CD4-positive, alpha-beta T cell treated with Interleukin-6 at 100 ng/mL for 8 hours (primary cell): ENCODE results near the gene WDFY1.
A peak's percentile ranks its signal among the peaks of the same experiment; 100 is the strongest.

ENCODE experiments used
- DNase-seq: peaks from one replicate; pipeline ENCODE4 v3.0.0-alpha.2; 2020; ENCODE audit warnings: mixed read lengths, low spot score

The WDFY1 gene

DNA sequence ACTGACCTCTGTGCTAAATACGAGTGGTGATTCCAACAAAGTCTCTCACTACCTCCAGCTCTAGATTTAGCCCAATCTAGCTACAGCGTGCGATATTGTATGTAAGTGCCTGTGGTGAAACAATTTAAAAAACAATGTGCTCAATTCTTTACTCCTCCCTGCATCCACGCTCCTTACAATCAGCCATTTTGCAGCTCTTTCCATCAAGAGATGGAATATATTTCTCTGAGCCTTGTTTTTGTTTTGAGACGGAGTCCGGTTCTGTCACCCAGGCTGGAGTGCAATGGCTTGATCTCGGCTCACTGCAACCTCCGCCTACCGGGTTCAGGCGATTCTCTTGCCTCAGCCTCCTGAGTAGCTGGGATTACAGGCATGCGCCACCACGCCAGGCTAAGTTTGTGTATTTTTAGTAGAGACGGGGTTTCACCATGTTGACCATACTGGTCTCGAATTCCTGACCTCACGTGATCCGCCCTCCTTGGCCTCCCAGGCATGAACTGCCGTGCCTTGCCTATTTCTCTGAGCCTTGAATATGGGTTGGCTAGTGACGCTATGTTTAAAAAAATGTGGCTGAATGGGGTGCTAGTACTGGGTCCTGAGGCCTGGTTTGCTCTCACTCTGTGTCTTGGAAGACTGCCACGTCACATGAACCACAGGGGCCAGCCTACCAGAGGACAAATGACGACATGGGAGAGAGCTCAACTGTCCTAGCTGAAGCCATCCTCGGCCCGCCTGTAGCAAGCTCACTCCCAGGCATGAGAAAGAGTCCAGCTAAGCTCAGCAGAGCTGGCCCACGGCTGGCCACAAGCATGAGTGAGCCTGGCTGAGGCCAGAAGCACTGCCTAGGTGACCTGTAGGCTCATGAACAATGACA is 14.8 kb downstream of the WDFY1 start:
- no peak for DNase-seq

DNA sequence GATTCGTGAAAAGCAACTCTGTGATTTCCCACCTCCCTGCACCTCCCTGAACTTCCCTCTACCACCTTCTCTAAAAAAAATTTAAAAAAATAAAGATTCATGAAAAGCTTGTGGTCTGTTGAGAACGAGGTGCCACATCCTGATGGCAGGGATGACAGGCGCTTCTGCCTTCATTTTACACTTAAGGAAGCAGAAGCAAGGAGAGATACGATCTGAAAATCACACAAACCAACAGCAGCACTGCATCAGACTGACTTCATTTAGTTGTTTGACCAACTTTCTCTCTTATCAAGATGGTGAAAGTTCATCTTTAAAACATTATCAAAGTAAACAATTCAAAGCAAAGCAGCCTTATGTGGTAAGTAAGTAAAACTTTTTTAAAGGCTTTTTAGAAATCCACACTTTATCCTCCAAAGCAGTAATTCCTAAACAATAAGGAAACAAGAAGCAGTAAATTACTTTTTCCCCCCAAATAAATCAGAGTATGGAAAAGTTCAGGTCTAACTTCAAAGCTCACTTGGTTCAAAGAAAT is 15.5 kb downstream of the WDFY1 start:
- peak; percentile 41 for DNase-seq

DNA sequence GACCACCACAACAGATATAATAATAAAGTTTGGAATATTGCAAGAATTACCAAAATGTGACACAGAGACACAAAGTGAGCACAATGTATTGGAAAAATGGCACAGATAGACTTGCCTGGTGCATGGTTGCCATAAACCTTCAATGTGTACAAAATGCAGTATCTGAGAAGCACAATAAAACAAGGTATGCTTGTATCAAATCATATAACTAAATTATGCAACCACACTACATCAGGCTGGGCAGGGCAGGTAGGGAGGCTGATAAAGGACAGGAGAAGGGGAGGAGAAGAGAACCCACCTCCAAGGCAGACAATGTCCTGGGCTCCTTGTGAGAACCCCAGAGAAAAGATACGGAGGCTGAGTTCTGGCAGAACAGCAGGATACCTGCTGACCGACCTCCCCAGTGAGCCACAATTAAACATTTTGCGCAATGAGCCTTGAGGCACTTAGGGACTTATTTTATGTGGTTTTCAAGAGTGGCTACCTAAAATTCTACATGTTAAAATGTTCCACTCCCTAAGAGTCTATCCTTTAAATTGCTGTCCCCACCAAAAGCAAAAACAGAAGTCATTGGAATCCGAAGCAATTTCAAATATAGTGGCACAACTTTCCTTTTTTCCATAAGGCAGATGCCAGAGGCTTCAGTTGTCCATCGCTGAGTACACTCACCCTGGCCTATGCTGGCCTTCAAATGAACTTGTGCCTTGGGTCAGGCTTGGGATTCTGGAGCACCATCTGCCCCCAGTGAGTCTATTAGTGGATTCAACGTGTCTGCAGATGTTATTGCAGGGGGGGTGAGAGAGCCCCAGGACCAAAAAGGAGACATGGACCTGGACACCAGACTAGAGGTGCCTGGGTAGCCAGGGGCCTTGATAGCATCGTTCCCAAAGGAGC is 16.8 kb downstream of the WDFY1 start:
- DNase-seq: no peak

DNA sequence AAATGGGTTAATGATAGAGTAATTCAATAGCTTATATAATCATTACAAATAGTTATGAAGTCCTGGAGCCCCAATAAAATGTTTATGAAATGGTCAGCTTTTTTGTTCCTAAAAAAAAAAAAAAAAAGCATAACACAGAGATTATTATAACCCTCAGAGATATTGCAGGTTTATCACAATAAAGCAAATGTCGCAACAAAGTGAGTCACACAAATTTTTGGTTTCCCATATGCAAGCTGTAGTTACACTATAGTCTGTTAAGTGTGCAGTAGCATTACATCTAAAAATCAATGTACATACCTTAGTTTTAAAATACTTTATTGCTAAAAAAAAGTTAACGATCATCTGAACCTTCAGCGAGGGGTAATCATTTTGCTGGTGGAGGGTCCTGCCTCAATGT is 20.0 kb downstream of the WDFY1 start:
- DNase-seq: no peak

DNA sequence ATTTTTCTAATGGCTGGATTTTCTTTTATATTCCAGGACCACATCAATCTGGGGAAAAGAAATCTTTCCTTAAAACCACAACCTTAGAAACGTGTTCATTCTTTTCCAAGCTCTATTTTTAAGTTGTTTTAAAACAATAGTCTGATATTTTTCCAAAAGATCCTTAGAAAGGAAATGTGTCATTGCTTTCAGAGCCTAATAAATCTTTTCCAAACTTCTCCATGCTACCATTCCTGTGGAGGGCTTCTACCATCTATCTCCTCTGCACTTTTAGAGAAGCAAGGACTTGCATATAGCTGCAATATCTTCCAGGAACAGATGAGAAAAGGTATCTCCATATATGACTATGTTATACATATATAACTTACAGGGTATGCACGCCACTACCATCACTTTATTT is 21.2 kb downstream of the WDFY1 start:
- DNase-seq: no peak

DNA sequence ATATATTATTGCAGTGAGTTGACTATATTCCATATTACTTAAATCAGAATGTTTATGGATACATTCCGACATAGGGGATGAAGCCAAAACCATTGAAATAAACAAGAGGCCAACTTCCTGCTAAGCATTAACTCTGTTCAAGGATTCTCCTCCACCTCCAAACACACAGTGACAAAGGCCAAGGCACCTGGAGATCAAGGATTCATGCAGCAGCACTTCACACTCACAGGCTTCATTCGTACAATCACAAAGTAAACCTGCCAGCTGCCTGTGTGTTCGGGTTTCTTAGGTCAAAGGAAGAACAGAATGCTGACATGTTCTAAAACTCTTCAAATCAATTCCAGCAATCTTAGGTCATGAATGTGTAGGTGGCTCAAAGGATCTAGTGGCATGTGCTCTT is 22.8 kb downstream of the WDFY1 start:
- no peak for DNase-seq

DNA sequence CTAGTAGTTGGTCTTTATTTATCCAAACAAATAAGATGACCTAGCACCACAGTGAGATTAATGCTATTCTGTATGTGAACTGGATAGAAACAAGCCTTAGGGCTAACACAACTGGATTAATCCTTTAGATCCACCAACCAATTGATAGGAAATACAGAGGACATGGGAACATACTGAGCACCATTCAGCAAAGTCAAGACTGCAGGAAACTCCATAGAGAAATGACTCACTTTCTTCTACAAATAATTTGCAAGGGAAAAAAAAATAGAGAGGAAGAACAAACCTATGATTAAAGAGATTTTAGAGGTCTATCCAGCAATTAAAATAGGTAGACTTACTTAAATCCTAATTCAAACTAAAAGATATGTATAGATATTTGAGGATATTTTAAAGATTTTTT is 23.9 kb downstream of the WDFY1 start:
- DNase-seq: no peak

DNA sequence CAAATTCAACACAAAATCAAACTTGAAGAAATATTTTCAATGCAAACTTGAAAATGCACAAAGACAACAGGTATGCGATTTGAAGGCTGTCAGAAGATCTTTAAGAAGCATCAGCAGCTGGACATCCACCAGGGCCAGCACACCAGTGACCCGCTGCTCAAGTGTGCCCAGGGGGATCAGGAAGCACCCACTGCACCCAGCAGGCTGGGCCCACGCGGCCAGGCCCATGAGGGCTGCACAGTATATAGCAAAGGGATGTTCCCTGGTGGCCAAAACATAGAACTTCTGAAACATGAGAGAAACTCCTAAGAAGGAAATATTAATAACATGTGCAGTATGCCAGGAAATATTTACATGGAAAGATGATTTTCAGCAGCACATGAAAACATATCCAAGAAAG is 25.0 kb downstream of the WDFY1 start:
- DNase-seq: no peak

DNA sequence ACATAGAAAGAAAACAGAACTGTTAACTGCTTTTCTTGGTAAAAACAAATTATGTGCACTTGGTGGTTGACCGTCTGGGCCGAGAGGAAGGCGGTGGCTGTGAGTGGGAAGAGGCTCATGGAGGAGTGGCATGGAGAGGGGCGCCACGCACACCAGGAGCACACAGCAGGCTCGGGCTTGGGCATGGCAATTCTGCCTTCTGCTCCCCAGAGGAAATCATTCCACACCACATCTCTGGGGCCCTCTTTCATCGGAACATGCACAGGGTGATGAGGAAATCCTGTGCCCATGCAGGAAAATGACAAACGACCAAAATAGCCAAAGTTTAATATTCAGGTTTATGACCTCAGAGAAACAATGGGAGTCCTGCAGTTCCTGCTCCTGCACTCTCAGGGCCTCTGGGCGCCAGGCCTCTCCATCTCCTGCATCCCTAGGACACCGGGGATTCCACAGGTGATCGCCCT is 26.4 kb downstream of the WDFY1 start:
- DNase-seq: no peak

DNA sequence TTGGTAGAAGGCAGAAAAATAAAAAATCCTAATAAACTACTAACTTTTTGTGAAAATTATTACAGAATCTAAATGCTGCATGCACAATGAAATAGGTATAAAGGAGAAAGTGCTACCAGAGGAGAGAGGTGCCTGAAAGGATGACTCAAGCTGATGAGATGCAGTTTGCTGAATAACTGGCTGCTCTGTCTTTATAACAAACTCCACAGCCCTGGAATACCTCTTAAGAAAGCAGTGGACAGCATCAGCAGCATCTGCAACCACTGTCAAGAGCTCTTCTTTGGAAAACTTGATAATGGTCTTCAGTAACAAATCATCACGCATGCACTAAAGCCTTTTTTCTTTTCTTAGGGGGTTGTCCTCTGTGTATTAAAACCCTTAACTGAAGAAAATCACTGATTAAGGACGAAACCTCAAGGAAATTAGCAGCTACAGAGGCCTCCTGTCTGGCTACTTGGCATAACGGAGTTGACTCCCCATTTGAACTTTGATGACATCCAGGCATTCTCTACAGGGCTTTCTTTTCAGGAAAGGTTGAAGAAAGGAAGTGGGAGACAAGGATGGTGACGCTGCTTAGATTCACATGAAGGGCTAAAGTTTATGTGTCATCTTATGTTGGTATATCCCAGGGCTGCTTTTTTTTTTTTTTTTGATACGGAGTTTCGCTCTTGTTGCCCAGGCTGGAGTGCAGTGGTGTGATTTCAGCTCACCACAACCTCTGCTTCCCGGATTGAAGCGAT is 28.8 kb downstream of the WDFY1 start:
- DNase-seq: no peak

DNA sequence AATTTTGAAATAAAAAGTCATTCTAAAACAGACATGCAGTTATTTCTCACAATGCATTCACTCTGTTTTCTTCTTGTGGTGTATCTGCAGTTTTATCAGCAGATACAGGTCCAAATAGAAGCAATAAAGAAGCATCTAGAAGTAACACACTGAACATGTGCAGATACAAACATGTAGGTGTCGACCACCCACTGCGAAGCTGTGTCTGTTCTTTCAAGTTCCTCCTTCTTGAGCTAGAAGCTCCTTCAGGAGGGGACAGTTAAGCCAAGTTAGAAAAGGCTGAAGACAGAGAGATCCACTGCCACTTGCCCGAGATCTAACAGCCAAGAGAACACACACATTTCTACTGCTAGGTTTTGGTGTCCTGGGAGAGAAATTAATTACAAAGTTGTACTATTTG is 30.1 kb downstream of the WDFY1 start:
- DNase-seq: no peak

DNA sequence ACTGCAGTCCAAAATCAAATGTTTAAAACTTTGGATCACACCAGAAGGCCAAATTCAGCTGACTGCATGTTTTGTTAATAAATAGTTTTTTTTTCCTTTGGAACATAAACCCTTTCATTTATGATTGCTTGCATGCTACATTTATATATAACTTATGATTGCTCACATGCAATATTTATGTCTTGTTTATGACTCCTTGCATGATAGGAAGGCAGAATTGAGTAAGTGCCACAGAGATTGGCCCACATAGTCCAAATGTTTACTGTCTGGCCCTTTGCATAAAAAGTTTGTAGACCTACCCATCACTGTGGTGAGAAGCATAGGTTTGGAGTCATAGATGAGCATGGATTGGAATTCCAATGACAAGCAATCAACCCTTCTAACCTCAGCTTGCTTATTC is 30.8 kb downstream of the WDFY1 start:
- no peak for DNase-seq

DNA sequence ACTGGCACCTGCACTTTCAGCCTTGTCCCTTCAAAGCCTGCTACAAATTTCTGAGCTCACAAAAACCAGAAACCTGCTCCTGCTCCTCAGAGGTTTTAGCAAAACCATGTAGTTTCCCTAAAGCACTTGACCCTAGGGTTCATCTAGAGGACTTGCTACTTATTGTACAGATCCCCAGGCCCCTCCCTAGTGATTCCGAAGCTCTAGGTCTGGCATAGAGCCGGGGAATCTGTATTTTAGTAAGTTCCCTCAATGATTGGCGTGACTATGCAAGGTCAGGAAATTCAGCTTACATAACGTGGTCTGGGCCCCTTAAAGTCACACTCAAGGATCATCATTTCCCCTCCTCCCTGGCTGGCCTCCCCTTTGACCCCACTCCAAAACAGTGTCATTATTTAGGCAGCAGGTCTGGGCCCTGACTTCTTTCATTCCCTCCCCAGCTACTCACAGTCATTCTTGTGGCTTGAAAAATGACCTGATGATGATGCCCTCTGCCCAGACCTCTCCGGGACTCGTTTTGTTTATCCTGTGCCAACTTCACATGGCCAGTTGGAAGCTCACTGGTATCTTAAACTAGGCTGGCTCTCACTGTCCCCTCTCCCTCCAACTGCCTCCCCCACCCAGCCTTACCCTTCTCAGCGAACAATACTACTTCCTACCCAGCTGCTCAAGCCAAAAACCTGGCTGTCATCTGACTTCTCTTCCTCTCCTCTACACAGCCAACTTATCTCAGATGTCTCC is 36.0 kb downstream of the WDFY1 start:
- DNase-seq: no peak

DNA sequence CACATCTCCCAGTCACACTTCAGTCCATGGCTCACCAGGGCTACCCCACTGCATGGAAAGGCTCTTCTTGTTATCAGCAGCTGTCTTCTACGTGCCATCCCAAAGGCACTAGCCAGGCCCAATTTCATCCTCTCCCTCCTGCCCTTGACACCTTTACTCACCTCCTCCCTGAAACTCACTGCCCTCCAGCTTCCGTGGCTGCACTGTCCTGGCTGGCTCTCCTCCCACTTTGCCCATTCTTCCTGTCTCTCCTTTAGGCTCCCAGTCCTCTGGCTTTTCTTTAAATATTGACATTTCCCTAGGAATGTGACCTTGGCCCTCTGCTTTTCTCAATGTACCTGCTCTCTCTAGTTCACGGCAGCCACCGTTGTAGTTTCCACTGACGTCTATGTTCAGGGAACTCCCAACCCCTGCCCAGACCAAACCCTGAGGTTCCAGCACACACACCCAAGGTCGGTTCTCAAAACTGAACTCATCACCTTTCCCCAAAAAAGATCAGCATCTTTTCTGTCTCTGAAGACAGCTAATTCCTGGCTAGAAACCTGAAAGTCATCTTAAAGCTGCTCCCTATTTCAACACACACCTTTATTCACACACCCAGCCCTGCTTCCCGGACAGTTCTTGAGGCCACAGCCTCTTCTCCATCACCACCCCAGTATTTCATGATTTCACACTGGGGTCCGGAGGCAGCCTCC is 36.7 kb downstream of the WDFY1 start:
- DNase-seq: no peak

DNA sequence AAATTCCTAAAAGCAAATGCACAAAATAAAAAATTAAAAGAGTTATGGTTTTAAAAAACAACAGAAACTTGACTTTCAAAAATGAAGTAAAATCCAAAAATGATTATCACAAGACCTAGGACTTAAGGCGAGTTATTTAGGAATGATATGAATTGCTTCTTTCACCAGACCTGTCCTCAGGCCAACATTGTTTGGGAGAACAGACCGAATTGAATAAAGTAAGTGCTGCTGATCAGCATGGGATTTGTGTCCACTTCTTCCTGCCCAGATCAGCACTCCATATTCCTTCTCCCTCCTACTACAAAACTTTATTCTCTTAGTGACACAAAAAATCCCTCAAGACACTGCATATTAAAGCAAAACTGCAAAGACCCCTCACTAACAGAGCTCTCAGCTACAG is 39.1 kb downstream of the WDFY1 start:
- no peak for DNase-seq

DNA sequence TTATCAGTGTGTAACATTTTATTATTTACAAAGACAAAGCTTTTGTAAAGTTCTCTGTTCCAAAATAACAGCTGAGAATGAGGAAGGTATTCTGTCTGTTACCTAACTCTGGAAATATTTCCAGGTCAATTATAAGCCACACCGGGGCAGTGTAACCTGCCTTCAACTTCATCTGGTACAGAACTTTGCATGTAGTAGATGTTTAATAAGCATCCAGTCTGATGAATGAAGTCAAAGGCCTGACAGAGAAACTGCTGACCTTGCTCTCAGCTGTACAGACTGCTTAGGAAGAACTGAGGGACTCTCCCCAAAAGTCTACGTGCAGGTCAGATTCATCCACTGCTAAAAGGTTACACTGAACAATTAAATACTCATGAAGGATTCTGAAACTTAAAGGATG is 43.3 kb downstream of the WDFY1 start:
- DNase-seq: no peak

DNA sequence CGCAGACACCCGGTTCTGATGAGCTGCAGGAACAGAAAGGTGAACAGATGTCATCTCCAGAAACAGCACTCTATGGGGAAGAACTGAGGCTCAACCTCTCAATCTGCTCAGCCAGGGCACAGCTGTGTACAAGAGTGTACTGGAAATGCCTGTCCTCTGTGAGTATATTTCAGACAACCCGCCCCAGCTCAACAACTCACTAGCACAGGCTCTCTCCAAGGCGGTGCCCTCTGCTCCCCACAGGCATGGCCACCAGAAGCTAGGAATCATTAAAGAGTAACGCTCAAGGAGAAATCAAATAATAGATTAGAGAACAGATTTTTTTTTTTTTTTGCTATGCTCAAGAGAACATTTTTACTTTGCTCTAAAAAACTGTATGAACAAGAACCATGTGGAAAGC is 43.8 kb downstream of the WDFY1 start:
- no peak for DNase-seq

DNA sequence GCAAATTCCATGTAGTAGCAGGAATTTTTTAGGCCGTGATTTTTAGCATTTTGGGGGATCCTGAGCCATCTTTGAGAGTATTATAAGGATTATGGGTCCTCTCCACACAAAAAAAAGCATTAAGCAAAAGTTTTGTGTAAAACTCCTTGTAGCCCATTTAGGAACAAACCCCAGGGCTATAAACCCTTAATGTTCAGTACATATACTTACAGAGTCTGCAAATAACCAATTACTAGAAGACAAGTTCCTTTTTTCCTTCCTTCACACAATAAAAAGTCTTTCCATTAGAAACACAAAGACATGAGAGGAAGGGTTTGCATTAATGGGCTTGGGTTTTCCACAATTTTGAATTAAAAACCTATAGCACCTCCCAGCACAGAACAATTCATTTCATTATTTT is 44.6 kb downstream of the WDFY1 start:
- no peak for DNase-seq

DNA sequence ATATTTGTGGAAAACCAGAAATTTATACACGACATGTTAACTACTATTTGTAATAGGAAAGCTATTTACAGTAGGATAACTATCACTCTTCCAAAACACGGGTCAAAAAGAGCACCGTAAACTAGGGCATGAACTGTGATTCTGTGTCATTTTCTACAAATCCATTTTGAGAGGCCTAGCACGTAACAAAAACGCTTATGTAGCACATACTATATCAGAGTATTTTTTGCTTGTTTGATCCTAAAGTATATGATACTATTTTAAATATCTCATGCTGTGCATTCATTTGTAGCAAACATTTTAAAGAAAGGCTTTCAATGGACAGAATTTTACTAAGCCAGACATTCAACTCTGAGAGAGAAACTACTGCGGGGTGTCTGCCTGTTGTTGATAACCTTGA is 45.1 kb downstream of the WDFY1 start:
- DNase-seq: no peak

DNA sequence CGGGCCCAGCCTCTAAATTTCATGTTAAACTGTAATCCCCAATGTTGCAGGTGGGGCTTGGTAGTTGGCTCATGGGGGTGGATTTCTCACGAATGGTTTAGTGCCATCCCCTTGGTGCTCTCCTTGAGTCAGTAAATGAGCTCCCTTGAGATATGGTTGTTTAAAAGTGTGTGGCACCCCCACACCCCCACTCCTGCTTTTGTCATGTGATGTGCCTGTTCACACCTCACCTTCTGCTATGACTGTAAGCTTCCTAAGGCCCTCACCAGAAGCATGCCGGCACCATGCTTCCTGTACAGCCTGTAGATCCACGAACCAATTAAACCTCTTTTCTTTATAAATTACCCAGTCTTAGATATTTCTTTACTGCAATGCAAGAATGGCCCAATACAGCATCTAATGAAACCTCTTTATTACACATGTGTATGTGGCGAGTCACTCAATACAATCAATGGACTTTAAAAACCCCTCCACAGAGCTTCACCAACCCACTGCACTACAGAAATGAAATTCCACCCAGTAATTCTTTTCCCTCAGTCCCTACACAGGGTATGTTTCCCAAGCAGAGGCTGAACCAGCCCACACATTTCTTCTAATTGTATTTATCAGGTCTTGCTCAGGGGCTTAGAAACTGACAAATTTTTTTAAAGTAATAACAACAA is 47.3 kb downstream of the WDFY1 start:
- no peak for DNase-seq
